Glutamatergic neuron (in vitro differentiated cells): Measurements from ENCODE around the gene SH3PXD2B. TPM values are rescaled to one million over a fixed set of nuclear protein-coding genes. Genes with fewer than 3 reads are reported as not detected.

ENCODE experiments used
- DNase-seq: peaks from one replicate; pipeline ENCODE4 v3.0.0; 2022
- H3K27ac Mint-ChIP-seq: one replicate; pipeline ENCODE4 v1.8.0; 2020; ENCODE audit warnings: mild to moderate bottlenecking, mixed read lengths, inconsistent platforms; ENCODE audit not compliant: unreplicated experiment
- H3K27me3 Mint-ChIP-seq: one replicate; pipeline ENCODE4 v1.8.0; 2020; ENCODE audit warnings: mild to moderate bottlenecking, moderate library complexity, mixed read lengths, inconsistent platforms; ENCODE audit not compliant: unreplicated experiment
- H3K36me3 Mint-ChIP-seq: one replicate; pipeline ENCODE4 v1.8.0; 2020; ENCODE audit warnings: mild to moderate bottlenecking, mixed read lengths, inconsistent platforms; ENCODE audit not compliant: unreplicated experiment
- H3K4me1 Mint-ChIP-seq: one replicate; pipeline ENCODE4 v1.8.0; 2020; ENCODE audit warnings: mild to moderate bottlenecking, low read depth, mixed read lengths, inconsistent platforms; ENCODE audit not compliant: unreplicated experiment
- H3K4me3 Mint-ChIP-seq: one replicate; pipeline ENCODE4 v1.8.0; 2020; ENCODE audit warnings: mild to moderate bottlenecking, mixed read lengths, inconsistent platforms; ENCODE audit not compliant: unreplicated experiment
- H3K9me3 Mint-ChIP-seq: one replicate; pipeline ENCODE4 v1.8.0; 2020; ENCODE audit warnings: mild to moderate bottlenecking, moderate library complexity, mixed read lengths, inconsistent platforms; ENCODE audit not compliant: unreplicated experiment
- CTCF ChIP-seq: fragments of 200-600 bp; sonication (generic); IDR thresholded peaks from one replicate; pipeline ENCODE4 v1.5.0; 2021; ENCODE audit not compliant: partially characterized antibody, unreplicated experiment
- total RNA-seq: library from RNA; stranded (reverse); fragmentation: NEBNext Ultra II Directional; extraction: Animal tissue kit (Norgen Biotek cat#: 25700); gene quantifications from one replicate; pipeline ENCODE4 v1.2.1, GENCODE V29; 2021; ENCODE audit not compliant: unreplicated experiment

The SH3PXD2B gene
- total RNA-seq, 1 donor from 2014 or later, result 96.8 TPM

DNA sequence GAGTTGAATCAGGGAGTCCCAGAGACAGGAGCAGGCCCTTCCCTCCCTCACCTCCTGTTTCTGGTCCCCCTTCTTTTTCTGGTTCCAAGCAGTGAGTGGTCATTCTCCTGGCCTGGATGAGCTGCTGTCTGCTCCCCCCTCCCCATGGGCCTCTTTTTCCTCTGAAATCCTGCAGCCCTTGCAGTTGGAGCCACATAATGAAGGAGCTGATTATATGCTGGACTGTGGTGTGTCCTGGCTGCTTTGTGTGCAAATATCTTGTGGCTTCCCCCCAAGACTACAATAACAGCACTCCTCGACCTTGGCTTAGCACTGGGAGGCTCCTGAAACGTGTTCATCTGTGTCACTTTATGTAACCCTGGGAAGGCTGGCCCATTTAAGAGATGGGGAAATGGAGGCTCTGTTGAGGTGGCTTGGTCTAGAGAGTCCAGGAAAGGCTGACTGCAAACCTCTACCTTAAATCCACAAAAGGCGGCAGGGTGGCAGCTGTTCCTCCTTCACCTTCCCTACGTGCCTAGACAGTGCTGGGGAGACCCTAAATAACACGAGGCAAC lies 69.2 kb downstream of the SH3PXD2B start:
- Mint-ChIP-seq H3K27me3 (peaks cover 5% of the 10 kb centered on the region), H3K9me3 (peaks cover 4% of the 10 kb centered on the region), H3K4me1 (no peaks in the 10 kb centered on the region), H3K36me3 (peaks cover 3% of the 10 kb centered on the region), H3K27ac (no peak overlapping the region), H3K4me3 (no peak overlapping the region)
- TF ChIP-seq CTCF, result no peak
- DNase-seq, result no peak

GRCh38 chr5:172383191-172383802 lies 71.0 kb downstream of the SH3PXD2B start:
- TF ChIP-seq CTCF, result no peak
- Mint-ChIP-seq H3K9me3 (peaks cover 4% of the 10 kb centered on the region), H3K4me1 (no peaks in the 10 kb centered on the region), H3K36me3 (no peaks in the 10 kb centered on the region), H3K27me3 (peaks cover 5% of the 10 kb centered on the region), H3K27ac (no peak overlapping the region), H3K4me3 (no peak overlapping the region)
- DNase-seq, result no peak

DNA sequence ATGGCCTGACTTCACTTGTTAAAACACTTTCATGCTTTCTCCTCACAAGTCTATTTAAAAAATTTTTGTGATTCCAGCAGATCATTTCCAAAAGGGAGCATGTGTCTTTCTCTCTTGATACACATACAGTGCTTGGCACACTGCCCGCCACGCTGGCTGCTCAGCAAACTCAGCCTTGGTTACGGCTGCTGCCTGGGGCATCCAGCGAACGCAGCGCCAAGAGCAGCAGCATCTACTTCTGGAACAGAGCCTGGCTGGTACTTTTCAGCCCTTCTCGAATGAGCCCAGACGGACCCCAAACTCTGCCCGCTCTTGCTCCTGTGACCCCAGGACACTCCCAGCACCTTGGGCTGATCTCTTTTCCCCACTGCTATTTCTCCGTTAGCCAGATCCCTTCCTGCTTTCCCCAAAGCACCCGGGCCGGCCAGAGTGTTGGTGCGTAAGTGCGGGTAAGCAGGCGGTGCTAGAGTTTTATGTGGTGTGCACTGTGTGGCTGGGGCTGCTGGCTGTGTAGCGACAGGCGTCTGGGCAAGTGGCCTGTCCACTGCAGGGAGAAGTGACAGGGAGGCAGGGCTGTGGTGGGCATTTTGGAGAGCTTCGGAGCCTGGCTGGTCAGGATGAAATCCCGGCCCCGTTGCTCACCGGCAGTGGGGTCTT lies 73.2 kb downstream of the SH3PXD2B start:
- peaks cover 5% of the 10 kb centered on the region for H3K9me3 Mint-ChIP-seq
- no peak for DNase-seq
- no peak overlapping the region for H3K27ac Mint-ChIP-seq
- no peaks in the 10 kb centered on the region for H3K4me1 Mint-ChIP-seq
- H3K36me3 Mint-ChIP-seq, result no peaks in the 10 kb centered on the region
- no peak overlapping the region for H3K4me3 Mint-ChIP-seq
- no peak for TF ChIP-seq CTCF
- peaks cover 6% of the 10 kb centered on the region for H3K27me3 Mint-ChIP-seq

DNA sequence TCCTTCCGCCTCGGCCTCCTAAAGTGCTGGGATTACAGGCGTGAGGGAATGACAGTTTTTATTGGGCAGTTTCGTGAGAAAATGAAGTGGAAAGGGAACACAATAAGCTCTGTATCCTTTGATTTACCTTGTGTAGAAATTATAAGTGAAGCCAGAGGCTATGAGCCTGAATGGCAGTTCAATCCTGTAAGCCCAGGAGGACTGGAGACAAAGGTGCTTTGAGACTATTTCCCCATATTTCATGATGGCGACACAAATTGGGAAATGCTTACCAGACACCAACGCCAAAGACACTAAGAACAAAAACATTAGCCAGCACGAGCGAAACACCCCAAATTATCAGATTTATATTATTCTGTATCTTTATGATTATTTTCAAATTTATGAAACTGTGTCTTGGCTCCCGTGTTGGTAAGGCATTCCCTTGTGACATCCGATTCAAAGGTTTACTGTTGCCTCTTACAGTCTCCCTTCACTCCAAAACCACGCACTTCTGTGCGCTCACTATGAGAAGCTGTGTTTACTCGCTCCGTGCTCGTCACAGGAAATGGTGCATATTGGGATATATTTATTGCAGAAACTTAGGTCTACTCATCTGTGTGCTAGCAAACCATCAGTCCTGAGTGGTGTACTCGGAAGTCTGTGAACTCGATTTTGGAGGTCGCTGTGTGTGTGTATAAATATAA lies 73.9 kb downstream of the SH3PXD2B start:
- H3K36me3 Mint-ChIP-seq, result no peaks in the 10 kb centered on the region
- H3K4me1 Mint-ChIP-seq, result no peaks in the 10 kb centered on the region
- H3K4me3 Mint-ChIP-seq, result no peak overlapping the region
- H3K27me3 Mint-ChIP-seq, result peaks cover 4% of the 10 kb centered on the region
- TF ChIP-seq CTCF, result no peak
- no peak for DNase-seq
- no peak overlapping the region for H3K27ac Mint-ChIP-seq
- H3K9me3 Mint-ChIP-seq, result peaks cover 5% of the 10 kb centered on the region
